PC-3 (cell line): ENCODE measurements around the gene FADD. TPM values are rescaled to one million over a fixed set of nuclear protein-coding genes. Genes with fewer than 3 reads are reported as not detected.

Source experiments
- ATAC-seq: fragments of 200-7000 bp; cut with Tn5 transposase; 2 replicates; pipeline ENCODE4 v1.9.1; 2020; ENCODE audit warnings: mild to moderate bottlenecking, moderate library complexity
- BruUV-seq: library from RNA; stranded (reverse); fragments of 400-500 nt; replicated peaks from 2 replicates; lab custom pipeline; 2021; lab: Mats Ljungman, UMichigan
- CTCF ChIA-PET: fragments of 300-600 bp; sonication (Branson Sonifier 250); formaldehyde crosslinking; loops from one replicate; lab custom pipeline; 2022; ENCODE audit warnings: antibody characterized with exemption; lab: Charles Lee
- POLR2A ChIA-PET: fragments of 300-600 bp; sonication (Branson Sonifier 250); formaldehyde crosslinking; loops from one replicate; lab custom pipeline; 2022; ENCODE audit warnings: antibody characterized with exemption; ENCODE audit not compliant: unreplicated experiment; lab: Charles Lee
- DNase-seq: peaks from one replicate; pipeline ENCODE4 v3.0.0-alpha.2; 2015
- H2AFZ ChIP-seq: fragments of 300-600 bp; sonication (generic); 2 replicates; pipeline ENCODE4 v1.6.0; 2016; ENCODE audit warnings: antibody characterized with exemption, low read length
- H3F3A ChIP-seq: fragments of 300-600 bp; sonication (generic); one replicate; pipeline ENCODE4 v1.6.0; 2017; ENCODE audit warnings: antibody characterized with exemption, low read length, control low read depth, mild to moderate bottlenecking; ENCODE audit not compliant: unreplicated experiment
- H3K27ac ChIP-seq: fragments of 300-600 bp; sonication (generic); 2 replicates; pipeline ENCODE4 v1.5.1; 2016; ENCODE audit warnings: mild to moderate bottlenecking, low read length
- H3K27me3 ChIP-seq: fragments of 300-600 bp; sonication (generic); 2 replicates; pipeline ENCODE4 v1.6.1; 2016; ENCODE audit warnings: low read length, mixed read lengths
- H3K36me3 ChIP-seq: fragments of 300-600 bp; sonication (generic); 2 replicates; pipeline ENCODE4 v1.6.1; 2016; ENCODE audit warnings: low read depth, mixed run types, low read length, mixed read lengths
- H3K4me1 ChIP-seq: fragments of 300-600 bp; sonication (generic); 2 replicates; pipeline ENCODE4 v1.5.1; 2016; ENCODE audit warnings: low read length; ENCODE audit not compliant: insufficient read depth
- H3K4me2 ChIP-seq: fragments of 300-600 bp; sonication (generic); 2 replicates; pipeline ENCODE4 v1.6.0; 2016; ENCODE audit warnings: low read length
- H3K4me3 ChIP-seq: fragments of 300-600 bp; sonication (generic); 2 replicates; pipeline ENCODE4 v1.5.1; 2016; ENCODE audit warnings: mild to moderate bottlenecking, low read length, mixed read lengths
- H3K79me2 ChIP-seq: fragments of 300-600 bp; sonication (generic); 2 replicates; pipeline ENCODE4 v1.6.1; 2017; ENCODE audit warnings: low read length, mixed read lengths
- H3K9ac ChIP-seq: fragments of 300-600 bp; sonication (generic); 2 replicates; pipeline ENCODE4 v1.6.0; 2016; ENCODE audit warnings: mild to moderate bottlenecking, low read length
- H3K9me2 ChIP-seq: fragments of 300-600 bp; sonication (generic); replicated peaks from 2 replicates; pipeline ENCODE4 v1.6.1; 2016; ENCODE audit warnings: mixed run types, low read length, mixed read lengths
- H3K9me3 ChIP-seq: fragments of 300-600 bp; sonication (generic); 2 replicates; pipeline ENCODE4 v1.6.1; 2016; ENCODE audit warnings: low read length, mixed read lengths
- H4K20me1 ChIP-seq: fragments of 300-600 bp; sonication (generic); 2 replicates; pipeline ENCODE4 v1.6.1; 2016; ENCODE audit warnings: low read length, mixed read lengths
- EZH2 ChIP-seq: fragments of 300-600 bp; sonication (generic); IDR thresholded peaks from one replicate; pipeline ENCODE4 v1.6.1; 2017; ENCODE audit warnings: antibody characterized with exemption, mild to moderate bottlenecking, low read length; ENCODE audit not compliant: unreplicated experiment
- EZH2phosphoT487 ChIP-seq: fragments of 300-600 bp; sonication (generic); IDR thresholded peaks from 2 replicates; pipeline ENCODE4 v1.6.1; 2018; ENCODE audit warnings: mild to moderate bottlenecking, antibody characterized with exemption, low read length, borderline replicate concordance
- intact Hi-C: fragments of 100-400 bp; cut with micrococcal nuclease; formaldehyde crosslinking; loops from 2 replicates; pipeline ENCODE4 v1.9.0; 2023
- total RNA-seq: library from RNA; depleted of rRNA; stranded (reverse); fragments of >200 nt; gene quantifications from 2 replicates; pipeline ENCODE4 v1.2.3, GENCODE V29; 2014
- TF ChIP-seq, protein P1 (sequence below): fragments of 300-600 bp; sonication (generic); conservative IDR thresholded peaks from 2 replicates; pipeline ENCODE4 v1.5.1; 2017; ENCODE audit warnings: antibody characterized with exemption, low read depth, mild to moderate bottlenecking, low read length

The FADD gene
- total RNA-seq, 1 experiment from 2014 or later = 79.5 TPM

DNA sequence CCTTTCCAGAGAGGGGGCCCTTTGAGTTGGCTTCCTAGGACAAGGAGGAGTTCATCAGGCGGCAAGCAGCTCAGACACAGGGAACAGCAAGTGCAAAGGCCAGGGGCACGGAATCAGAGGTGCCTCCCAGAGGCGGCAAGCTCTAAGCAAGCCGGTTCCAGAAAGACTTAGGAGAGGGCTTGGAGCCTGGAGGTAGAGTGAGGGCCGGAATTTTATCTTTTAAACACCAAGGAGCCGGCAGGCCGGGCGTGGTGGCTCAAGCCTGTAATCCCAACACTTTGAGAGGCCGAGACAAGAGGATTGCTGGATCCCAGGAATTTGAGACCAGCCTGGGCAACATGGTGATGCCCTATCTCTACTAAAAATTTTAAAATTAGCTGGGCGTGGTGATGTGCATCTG lies 26.6 kb downstream of the FADD start:
- no peak for ATAC-seq
- CTCF ChIA-PET = no interaction called here

GRCh38 chr11:70230151-70230839 lies 27.2 kb downstream of the FADD start:
- POLR2A ChIA-PET = no interaction called here
- Histone ChIP-seq H3K36me3 (no peaks in the 10 kb centered on the region), H3K79me2 (no peaks in the 10 kb centered on the region), H3K4me2 (no peak overlapping the region), H3K4me3 (no peak overlapping the region), H3K9ac (no peak overlapping the region), H3K9me2 (no peaks in the 10 kb centered on the region), H3K4me1 (peaks cover 13% of the 10 kb centered on the region), H3K27ac (no peak overlapping the region), H3F3A (no peaks in the 10 kb centered on the region), H2AFZ (no peak overlapping the region), H3K27me3 (no peaks in the 10 kb centered on the region), H4K20me1 (no peaks in the 10 kb centered on the region), H3K9me3 (no peaks in the 10 kb centered on the region)
- TF ChIP-seq EZH2phosphoT487 (no peak), EZH2 (no peak)
- TF ChIP-seq, protein P1, sequence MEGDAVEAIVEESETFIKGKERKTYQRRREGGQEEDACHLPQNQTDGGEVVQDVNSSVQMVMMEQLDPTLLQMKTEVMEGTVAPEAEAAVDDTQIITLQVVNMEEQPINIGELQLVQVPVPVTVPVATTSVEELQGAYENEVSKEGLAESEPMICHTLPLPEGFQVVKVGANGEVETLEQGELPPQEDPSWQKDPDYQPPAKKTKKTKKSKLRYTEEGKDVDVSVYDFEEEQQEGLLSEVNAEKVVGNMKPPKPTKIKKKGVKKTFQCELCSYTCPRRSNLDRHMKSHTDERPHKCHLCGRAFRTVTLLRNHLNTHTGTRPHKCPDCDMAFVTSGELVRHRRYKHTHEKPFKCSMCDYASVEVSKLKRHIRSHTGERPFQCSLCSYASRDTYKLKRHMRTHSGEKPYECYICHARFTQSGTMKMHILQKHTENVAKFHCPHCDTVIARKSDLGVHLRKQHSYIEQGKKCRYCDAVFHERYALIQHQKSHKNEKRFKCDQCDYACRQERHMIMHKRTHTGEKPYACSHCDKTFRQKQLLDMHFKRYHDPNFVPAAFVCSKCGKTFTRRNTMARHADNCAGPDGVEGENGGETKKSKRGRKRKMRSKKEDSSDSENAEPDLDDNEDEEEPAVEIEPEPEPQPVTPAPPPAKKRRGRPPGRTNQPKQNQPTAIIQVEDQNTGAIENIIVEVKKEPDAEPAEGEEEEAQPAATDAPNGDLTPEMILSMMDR = no peak
- no TSS peak for BruUV-seq
- DNase-seq (no peak), ATAC-seq (no peak)
- CTCF ChIA-PET = no interaction called here
- intact Hi-C loops = no loop called here

More for the DNA sequence above, 26.6 kb downstream of the FADD start:
- H3K36me3 ChIP-seq = no peaks in the 10 kb centered on the region
- H3F3A ChIP-seq = no peaks in the 10 kb centered on the region
- intact Hi-C loops = no loop called here
- BruUV-seq = no TSS peak
- no peak overlapping the region for H3K4me2 ChIP-seq
- no peaks in the 10 kb centered on the region for H3K9me3 ChIP-seq
- H3K27ac ChIP-seq = no peak overlapping the region
- no peak for DNase-seq
- no peaks in the 10 kb centered on the region for H3K9me2 ChIP-seq
- no peak for TF ChIP-seq EZH2
- TF ChIP-seq EZH2phosphoT487 = no peak
- TF ChIP-seq, protein P1 = no peak
- H3K9ac ChIP-seq = no peak overlapping the region
- H3K27me3 ChIP-seq = no peaks in the 10 kb centered on the region
- no peak overlapping the region for H3K4me3 ChIP-seq
- H4K20me1 ChIP-seq = no peaks in the 10 kb centered on the region
- peaks cover 13% of the 10 kb centered on the region for H3K4me1 ChIP-seq
- POLR2A ChIA-PET = no interaction called here
- no peak overlapping the region for H2AFZ ChIP-seq
- H3K79me2 ChIP-seq = no peaks in the 10 kb centered on the region

DNA sequence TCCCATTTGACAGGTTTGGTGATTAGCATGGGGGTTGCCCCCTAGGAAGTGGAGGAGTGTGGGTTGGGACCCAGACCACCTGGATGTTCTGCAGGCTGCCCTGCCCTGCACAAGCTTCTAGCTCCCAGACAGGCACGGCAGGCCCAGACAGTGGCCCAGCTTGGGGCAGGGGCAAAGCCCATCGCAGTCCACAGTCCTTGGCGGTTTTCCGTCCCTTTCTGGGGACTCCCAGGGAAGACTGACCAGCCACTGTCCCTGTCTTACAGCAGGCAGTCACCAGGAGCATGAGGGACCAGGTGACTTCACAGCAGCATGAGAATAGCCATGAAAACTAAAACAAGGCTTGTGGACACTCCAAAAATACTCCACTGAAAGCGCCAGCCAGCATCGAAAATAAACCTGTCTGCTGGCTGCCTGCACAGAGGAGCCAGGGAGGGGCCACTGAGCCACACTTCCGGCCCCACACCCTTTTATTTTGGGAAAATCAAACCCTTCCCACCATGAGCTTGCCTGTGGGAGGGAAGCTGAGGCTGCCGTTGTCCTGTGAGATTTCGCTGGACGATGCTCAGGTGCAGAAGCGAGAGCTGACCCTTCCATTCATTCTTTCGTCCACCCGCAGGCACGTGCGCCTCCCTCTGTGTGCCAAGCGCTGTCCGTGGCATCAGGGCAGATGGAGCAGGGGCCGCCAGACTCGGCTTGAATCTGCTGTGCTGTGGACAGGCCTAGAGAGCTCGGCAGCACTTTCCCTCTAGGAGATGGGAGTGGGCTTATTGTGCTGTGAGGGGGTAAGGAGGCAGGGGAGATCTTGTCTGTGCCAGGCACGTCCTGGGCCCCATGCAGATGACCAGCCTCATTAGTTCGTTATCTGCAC lies 28.0 kb downstream of the FADD start:
- Histone ChIP-seq H3F3A (no peaks in the 10 kb centered on the region), H3K4me3 (no peak overlapping the region), H3K4me1 (peaks cover 13% of the 10 kb centered on the region), H2AFZ (no peak overlapping the region), H3K36me3 (no peaks in the 10 kb centered on the region), H3K9me3 (no peaks in the 10 kb centered on the region), H3K4me2 (no peak overlapping the region), H4K20me1 (no peaks in the 10 kb centered on the region), H3K27me3 (no peaks in the 10 kb centered on the region), H3K9ac (no peak overlapping the region), H3K79me2 (no peaks in the 10 kb centered on the region), H3K27ac (no peak overlapping the region), H3K9me2 (no peaks in the 10 kb centered on the region)
- ChIA-PET CTCF (no interaction called here), POLR2A (no interaction called here)
- intact Hi-C loops = no loop called here
- no peak for TF ChIP-seq EZH2phosphoT487
- TF ChIP-seq, protein P1 = no peak
- no peak for TF ChIP-seq EZH2
- BruUV-seq = no TSS peak
- no peak for ATAC-seq
- DNase-seq = no peak
